Body of pancreas (tissue), 4 donors: ENCODE measurements around the gene PEX14. TPM values are rescaled to one million over a fixed set of nuclear protein-coding genes. Genes with fewer than 3 reads are reported as not detected.
A peak's percentile ranks its signal among the peaks of the same experiment; 100 is the strongest.

ENCODE experiments used
- ATAC-seq: fragments of 150-250 bp; one replicate; pipeline ENCODE4 v1.9.1; 2016
- DNase-seq, 4 donors: peaks; one replicate each; pipeline ENCODE4 v3.0.0-alpha.2; 2019
- H3K27ac ChIP-seq, 4 donors: fragments of 200-600 bp; sonication (generic); 1 replicate in 3 of 4; 2 replicates in 1 of 4; pipeline versions ENCODE4 v1.5.1 to v1.6.1; 2016 to 2019; ENCODE audit warnings: mild to moderate bottlenecking in 1 of 4, mixed read lengths in 1 of 4, moderate library complexity in 1 of 4
- H3K27me3 ChIP-seq, 2 donors: fragments of 200-600 bp; sonication (generic); one replicate each; pipeline ENCODE4 v1.6.0; 2016; ENCODE audit warnings: mild to moderate bottlenecking in 1 of 2
- H3K36me3 ChIP-seq, 2 donors: fragments of 200-600 bp; sonication (generic); replicated peaks in 1 of 2; 2 replicates each; pipeline ENCODE4 v1.5.1; 2016; ENCODE audit warnings: low read depth in 2 of 2; ENCODE audit not compliant: insufficient read depth in 1 of 2
- H3K4me1 ChIP-seq: fragments of 200-600 bp; sonication (generic); one replicate; pipeline ENCODE4 v1.6.0; 2016
- H3K4me3 ChIP-seq, 2 donors: fragments of 200-600 bp; sonication (generic); 1 replicate in 1 of 2; 2 replicates in 1 of 2; pipeline ENCODE4 v1.5.1; 2016 to 2019
- H3K9me3 ChIP-seq, 3 donors: fragments of 200-600 bp; sonication (generic); 1 replicate in 2 of 3; 2 replicates in 1 of 3; pipeline ENCODE4 v1.5.1; 2016
- POLR2A ChIP-seq, 3 donors: fragments of 450-650 bp; IDR thresholded peaks; one replicate each; pipeline ENCODE4 v1.6.1; 2016; ENCODE audit warnings: antibody characterized with exemption in 3 of 3, mild to moderate bottlenecking in 2 of 3
- WGBS, 2 donors: methylation state at CpG; one replicate each; pipeline ENCODE4 v1.1.5; 2017; 5-methylcytosine and 5-hydroxymethylcytosine counted together
- intact Hi-C: fragments of 100-400 bp; cut with DNase I; formaldehyde crosslinking; loops from one replicate; pipeline ENCODE4 v1.15.1; 2023
- total RNA-seq, 2 donors: library from RNA; depleted of rRNA; stranded (reverse); fragments of >200 nt; gene quantifications; one replicate each; pipeline ENCODE4 v1.1.0, GENCODE V29; 2016
- TF ChIP-seq, protein P1 (sequence below), 7 experiments: fragments of 450-650 bp in 4 of 7; fragments of 200-600 bp in 3 of 7; sonication (generic) in 3 of 7; IDR thresholded peaks; one replicate each; pipeline ENCODE4 v1.5.1; 2016 to 2019; ENCODE audit warnings: antibody characterized with exemption in 7 of 7

The PEX14 gene
- total RNA-seq, 2 donors from 2014 or later = 8.6 to 8.8 TPM

DNA sequence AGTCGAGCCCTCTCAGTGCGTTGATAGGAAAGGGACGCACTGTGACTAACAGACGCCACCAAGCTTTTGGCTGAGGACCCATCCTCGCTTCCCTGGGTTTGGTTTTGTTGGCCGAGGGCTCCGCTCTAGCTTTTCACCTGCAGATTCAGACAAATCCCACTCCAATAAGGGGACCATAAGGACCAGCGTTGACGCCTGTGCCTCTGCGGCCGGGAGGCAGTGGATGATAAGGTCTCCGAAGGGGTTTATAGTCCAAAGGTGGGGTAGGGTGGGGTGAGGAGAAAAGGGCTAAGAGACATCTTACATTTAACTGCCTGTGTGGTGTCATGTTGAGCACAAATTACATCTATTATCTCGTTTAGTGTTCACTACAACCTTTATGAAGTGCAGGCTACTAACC, 760 bp downstream of the PEX14 start:
- no peaks in the 10 kb centered on the region for H3K36me3 ChIP-seq
- ATAC-seq (no peak), DNase-seq (no peak)
- 0 to 1% methylated on average over 13 of the region's 13 CpGs for WGBS, 2 donors
- intact Hi-C loops = no loop called here
- no peaks in the 10 kb centered on the region for H3K9me3 ChIP-seq
- H3K27ac ChIP-seq = peak overlapping the region in 3 of 4 donors; percentile 54 to 79 (median 55)
- H3K4me3 ChIP-seq = peak overlapping the region; percentile 87 to 99
- H3K4me1 ChIP-seq = peaks cover 32% of the 10 kb centered on the region
- TF ChIP-seq, protein P1, sequence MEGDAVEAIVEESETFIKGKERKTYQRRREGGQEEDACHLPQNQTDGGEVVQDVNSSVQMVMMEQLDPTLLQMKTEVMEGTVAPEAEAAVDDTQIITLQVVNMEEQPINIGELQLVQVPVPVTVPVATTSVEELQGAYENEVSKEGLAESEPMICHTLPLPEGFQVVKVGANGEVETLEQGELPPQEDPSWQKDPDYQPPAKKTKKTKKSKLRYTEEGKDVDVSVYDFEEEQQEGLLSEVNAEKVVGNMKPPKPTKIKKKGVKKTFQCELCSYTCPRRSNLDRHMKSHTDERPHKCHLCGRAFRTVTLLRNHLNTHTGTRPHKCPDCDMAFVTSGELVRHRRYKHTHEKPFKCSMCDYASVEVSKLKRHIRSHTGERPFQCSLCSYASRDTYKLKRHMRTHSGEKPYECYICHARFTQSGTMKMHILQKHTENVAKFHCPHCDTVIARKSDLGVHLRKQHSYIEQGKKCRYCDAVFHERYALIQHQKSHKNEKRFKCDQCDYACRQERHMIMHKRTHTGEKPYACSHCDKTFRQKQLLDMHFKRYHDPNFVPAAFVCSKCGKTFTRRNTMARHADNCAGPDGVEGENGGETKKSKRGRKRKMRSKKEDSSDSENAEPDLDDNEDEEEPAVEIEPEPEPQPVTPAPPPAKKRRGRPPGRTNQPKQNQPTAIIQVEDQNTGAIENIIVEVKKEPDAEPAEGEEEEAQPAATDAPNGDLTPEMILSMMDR (IDR thresholded peaks at IDR 0.05) = no peak
- no peak for TF ChIP-seq POLR2A (IDR thresholded peaks at IDR 0.05)
- H3K27me3 ChIP-seq = no peaks in the 10 kb centered on the region

DNA sequence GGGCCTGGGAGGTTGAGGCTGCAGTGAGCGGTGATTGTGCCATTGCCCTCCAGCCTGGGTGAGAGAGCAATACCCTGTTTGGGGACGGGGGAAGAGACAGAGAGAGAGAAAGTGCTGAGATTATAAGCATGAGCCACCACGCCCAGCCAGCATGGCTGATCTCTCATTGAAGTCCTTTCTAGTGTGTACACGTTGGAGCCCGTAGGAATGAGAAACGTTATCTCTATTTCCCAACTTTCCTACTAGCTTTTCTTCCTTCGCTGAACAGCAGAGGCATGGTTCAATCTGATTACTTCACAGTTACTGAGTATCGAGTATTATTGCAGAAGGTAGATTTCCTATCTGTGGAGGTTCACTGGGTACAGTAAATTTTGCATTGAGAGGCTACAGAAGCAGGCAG, 4.5 kb downstream of the PEX14 start:
- TF ChIP-seq, protein P1 (IDR thresholded peaks at IDR 0.05) = no peak
- no peak for TF ChIP-seq POLR2A (IDR thresholded peaks at IDR 0.05)
- no peak overlapping the region for H3K27ac ChIP-seq
- 71 to 79% methylated on average over 8 of the region's 8 CpGs for WGBS, 2 donors
- H3K4me1 ChIP-seq = peaks cover 18% of the 10 kb centered on the region
- no peaks in the 10 kb centered on the region for H3K9me3 ChIP-seq
- ATAC-seq = no peak
- intact Hi-C loops = no loop called here
- no peak for DNase-seq
- no peak overlapping the region for H3K4me3 ChIP-seq
- no peaks in the 10 kb centered on the region for H3K27me3 ChIP-seq
- H3K36me3 ChIP-seq = no peaks in the 10 kb centered on the region

DNA sequence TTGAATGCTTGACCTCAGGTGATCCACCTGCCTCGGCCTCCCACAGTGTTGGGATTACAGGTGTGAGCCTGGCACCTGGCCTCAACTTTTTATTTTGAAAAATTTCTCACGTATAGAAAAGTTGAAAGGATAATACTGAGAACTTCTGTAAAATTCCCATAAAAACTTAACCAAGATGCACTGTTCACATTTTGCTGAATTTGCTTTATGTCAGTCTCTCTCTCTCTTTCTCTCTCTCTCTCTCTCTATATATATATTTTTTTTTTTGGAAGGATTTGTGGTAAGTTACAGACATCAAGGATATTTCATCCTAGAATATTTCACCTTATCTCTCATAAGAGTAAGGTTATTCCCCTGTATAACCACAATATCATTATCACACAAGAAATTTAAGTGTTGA, 5.9 kb downstream of the PEX14 start:
- H3K9me3 ChIP-seq = no peaks in the 10 kb centered on the region
- H3K4me1 ChIP-seq = peaks cover 12% of the 10 kb centered on the region
- no peak overlapping the region for H3K4me3 ChIP-seq
- ATAC-seq (no peak), DNase-seq (no peak)
- H3K27me3 ChIP-seq = no peaks in the 10 kb centered on the region
- intact Hi-C loops = no loop called here
- no peaks in the 10 kb centered on the region for H3K36me3 ChIP-seq
- WGBS, 2 donors = 40 to 59% methylated on average over 2 of the region's 2 CpGs
- TF ChIP-seq, protein P1 (IDR thresholded peaks at IDR 0.05) = no peak
- TF ChIP-seq POLR2A (IDR thresholded peaks at IDR 0.05) = no peak
- H3K27ac ChIP-seq = no peak overlapping the region

DNA sequence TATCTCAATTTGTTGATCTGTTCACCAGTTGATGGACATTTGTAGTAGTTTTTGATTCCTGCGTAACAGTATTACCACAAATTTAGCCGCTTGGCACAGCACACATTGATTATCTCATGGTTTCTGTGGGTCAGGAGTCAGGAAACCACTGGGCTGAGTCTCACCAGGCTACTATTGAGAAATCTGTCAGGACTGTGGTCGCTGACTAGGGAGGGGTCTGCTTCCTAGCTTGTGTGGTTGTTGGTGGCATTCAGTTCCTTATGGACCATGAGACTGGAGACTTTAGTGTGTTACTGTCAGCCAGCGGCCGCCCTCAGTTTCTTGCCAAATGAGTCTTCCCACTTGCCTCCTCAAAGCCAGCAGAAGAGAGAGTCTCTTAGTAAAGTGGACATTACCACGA, 9.8 kb downstream of the PEX14 start:
- peak in 1 of 4 donors; percentile 36 for DNase-seq
- no peaks in the 10 kb centered on the region for H3K36me3 ChIP-seq

More for the DNA sequence above, 9.8 kb downstream of the PEX14 start:
- Histone ChIP-seq H3K27ac (no peak overlapping the region), H3K4me1 (no peaks in the 10 kb centered on the region), H3K27me3 (no peaks in the 10 kb centered on the region), H3K4me3 (no peak overlapping the region), H3K9me3 (no peaks in the 10 kb centered on the region)
- intact Hi-C loops = no loop called here
- TF ChIP-seq, protein P1 (IDR thresholded peaks at IDR 0.05) = no peak
- TF ChIP-seq POLR2A (IDR thresholded peaks at IDR 0.05) = no peak
- 76 to 87% methylated on average over 6 of the region's 6 CpGs for WGBS, 2 donors
- no peak for ATAC-seq
